Ascending aorta (tissue), 2 donors: ENCODE data around the gene ZNF408. TPM values are rescaled to one million over a fixed set of nuclear protein-coding genes. Genes with fewer than 3 reads are reported as not detected.
"Not testable (repeated sequence)": the region's sequence is repeated elsewhere in the genome, so short reads cannot be mapped to it uniquely, and the experiment has no call there.

Source experiments
- DNase-seq, 2 donors: peaks; one replicate each; pipeline ENCODE4 v3.0.0-alpha.2; 2019; ENCODE audit warnings: low spot score in 2 of 2
- H3K27ac ChIP-seq, 2 donors: fragments of 200-600 bp; sonication (generic); one replicate each; pipeline ENCODE4 v1.5.1; 2016 to 2017; ENCODE audit warnings: mild to moderate bottlenecking in 1 of 2
- H3K27me3 ChIP-seq: fragments of 200-600 bp; sonication (generic); one replicate; pipeline ENCODE4 v1.5.1; 2017
- H3K36me3 ChIP-seq, 2 donors: fragments of 200-600 bp; sonication (generic); one replicate each; pipeline ENCODE4 v1.5.1; 2016
- H3K4me1 ChIP-seq, 2 donors: fragments of 200-600 bp; sonication (generic); one replicate each; pipeline ENCODE4 v1.5.1; 2016 to 2017; ENCODE audit warnings: mild to moderate bottlenecking in 1 of 2
- H3K4me3 ChIP-seq, 2 donors: fragments of 200-600 bp; sonication (generic); one replicate each; pipeline ENCODE4 v1.5.1; 2016 to 2017; ENCODE audit warnings: mild to moderate bottlenecking in 1 of 2
- H3K9me3 ChIP-seq, 2 donors: fragments of 200-600 bp; sonication (generic); one replicate each; pipeline ENCODE4 v1.5.1; 2016
- intact Hi-C: fragments of 100-400 bp; cut with DNase I; formaldehyde crosslinking; loops from one replicate; pipeline ENCODE4 v1.15.1; 2023
- total RNA-seq: library from RNA; depleted of rRNA; stranded (reverse); fragments of >200 nt; gene quantifications from one replicate; pipeline ENCODE4 v1.1.0, GENCODE V29; 2016
- TF ChIP-seq, protein P1 (sequence below), 3 experiments: fragments of 200-600 bp in 2 of 3; fragments of 450-650 bp in 1 of 3; sonication (generic) in 2 of 3; IDR thresholded peaks; one replicate each; pipeline ENCODE4 v1.5.1; 2016 to 2019; ENCODE audit warnings: antibody characterized with exemption in 3 of 3, mild to moderate bottlenecking in 1 of 3, moderate library complexity in 1 of 3

The ZNF408 gene
- total RNA-seq, 1 donor from 2014 or later = 9.7 TPM

DNA sequence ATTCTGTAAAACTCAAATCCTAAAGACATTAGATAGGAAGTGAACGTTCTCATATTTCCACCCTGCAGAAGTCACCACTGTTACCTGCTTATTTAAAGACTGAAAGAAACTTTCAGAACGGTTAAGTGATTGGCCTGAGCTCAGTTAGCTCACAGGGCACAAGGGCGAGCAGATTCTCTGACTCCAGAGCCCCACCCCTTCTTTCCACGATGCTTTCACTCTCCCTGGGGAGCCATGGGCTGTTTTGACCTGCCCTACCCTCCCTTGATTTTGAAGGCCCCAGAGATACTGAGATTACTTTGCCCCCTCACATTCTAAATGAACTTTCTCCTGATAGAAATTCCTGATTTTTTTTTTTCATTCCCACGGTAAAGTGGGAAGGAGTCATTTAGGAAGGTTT is 34.3 kb upstream of the ZNF408 start:
- no peaks in the 10 kb centered on the region for H3K27me3 ChIP-seq
- peaks cover 53 to 92% of the 10 kb centered on the region in 2 donors for H3K36me3 ChIP-seq
- peaks cover 6 to 15% of the 10 kb centered on the region in 2 donors for H3K4me1 ChIP-seq
- intact Hi-C loops = no loop called here
- DNase-seq = no peak
- H3K9me3 ChIP-seq = no peaks in the 10 kb centered on the region
- H3K27ac ChIP-seq = peak overlapping the region; percentile 60 to 66
- TF ChIP-seq, protein P1, sequence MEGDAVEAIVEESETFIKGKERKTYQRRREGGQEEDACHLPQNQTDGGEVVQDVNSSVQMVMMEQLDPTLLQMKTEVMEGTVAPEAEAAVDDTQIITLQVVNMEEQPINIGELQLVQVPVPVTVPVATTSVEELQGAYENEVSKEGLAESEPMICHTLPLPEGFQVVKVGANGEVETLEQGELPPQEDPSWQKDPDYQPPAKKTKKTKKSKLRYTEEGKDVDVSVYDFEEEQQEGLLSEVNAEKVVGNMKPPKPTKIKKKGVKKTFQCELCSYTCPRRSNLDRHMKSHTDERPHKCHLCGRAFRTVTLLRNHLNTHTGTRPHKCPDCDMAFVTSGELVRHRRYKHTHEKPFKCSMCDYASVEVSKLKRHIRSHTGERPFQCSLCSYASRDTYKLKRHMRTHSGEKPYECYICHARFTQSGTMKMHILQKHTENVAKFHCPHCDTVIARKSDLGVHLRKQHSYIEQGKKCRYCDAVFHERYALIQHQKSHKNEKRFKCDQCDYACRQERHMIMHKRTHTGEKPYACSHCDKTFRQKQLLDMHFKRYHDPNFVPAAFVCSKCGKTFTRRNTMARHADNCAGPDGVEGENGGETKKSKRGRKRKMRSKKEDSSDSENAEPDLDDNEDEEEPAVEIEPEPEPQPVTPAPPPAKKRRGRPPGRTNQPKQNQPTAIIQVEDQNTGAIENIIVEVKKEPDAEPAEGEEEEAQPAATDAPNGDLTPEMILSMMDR (IDR thresholded peaks at IDR 0.05) = no peak
- H3K4me3 ChIP-seq = no peak overlapping the region

DNA sequence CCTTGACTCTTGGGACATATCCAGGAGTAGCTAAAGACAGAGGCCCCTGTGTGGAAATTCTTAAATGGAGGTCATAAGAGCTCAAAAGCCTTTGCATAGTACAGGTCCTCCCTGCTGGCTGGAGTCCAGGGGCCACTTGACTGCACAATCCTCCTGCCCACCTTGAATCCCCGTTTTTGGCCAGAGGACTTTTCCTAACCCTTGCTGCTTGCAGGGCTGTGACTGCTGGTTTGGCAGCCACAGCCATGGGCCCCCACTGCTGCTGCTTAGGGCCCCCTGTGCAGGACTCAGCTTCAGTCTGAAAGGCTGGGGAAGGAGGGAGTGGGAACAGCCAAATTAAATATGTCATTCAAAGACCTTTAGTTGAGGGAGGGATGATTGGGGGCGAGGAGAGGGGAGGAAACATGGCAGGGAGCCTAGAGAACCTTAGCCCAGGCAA is 33.8 kb upstream of the ZNF408 start:
- DNase-seq = no peak
- TF ChIP-seq, protein P1 (IDR thresholded peaks at IDR 0.05) = no peak
- H3K27ac ChIP-seq = peak overlapping the region; percentile 60 to 66
- intact Hi-C loops = no loop called here
- H3K9me3 ChIP-seq = no peaks in the 10 kb centered on the region
- peaks cover 6 to 15% of the 10 kb centered on the region in 2 donors for H3K4me1 ChIP-seq
- no peak overlapping the region for H3K4me3 ChIP-seq
- no peaks in the 10 kb centered on the region for H3K27me3 ChIP-seq
- H3K36me3 ChIP-seq = peaks cover 59 to 93% of the 10 kb centered on the region in 2 donors

DNA sequence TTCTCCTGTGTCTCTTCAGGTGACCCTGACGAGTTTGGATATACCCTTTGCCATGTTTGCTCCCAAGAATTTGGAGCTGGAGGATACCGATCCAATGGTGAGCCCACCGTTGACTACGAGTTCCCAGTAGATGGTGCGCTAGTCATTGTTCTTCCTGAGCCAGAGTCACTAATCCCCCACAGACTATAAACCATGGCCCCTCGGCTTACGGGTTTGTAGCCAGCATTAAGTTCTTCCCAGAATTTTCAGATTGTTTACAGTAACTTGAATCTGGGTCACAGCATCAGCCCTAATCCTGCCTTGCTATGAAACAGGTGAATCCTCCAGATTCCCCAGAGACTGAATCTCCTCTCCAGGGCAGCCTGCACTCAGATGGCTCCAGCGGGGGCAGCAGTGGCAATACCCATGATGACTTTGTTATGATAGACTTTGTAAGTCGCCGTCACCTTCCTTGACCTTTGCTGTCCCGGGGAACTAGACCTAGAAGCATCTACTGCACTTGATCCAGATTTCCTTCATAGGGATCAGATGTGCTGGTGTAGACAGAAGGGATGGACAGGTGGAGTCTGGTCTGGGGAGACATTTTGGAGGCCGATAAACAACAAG is 32.2 kb upstream of the ZNF408 start:
- no peak for DNase-seq
- Histone ChIP-seq H3K4me3 (no peak overlapping the region), H3K9me3 (no peaks in the 10 kb centered on the region), H3K27me3 (no peaks in the 10 kb centered on the region), H3K27ac (peak overlapping the region; percentile 60 to 66), H3K4me1 (peaks cover 6 to 15% of the 10 kb centered on the region in 2 donors), H3K36me3 (peaks cover 65 to 94% of the 10 kb centered on the region in 2 donors)
- intact Hi-C loops = no loop called here
- TF ChIP-seq, protein P1 (IDR thresholded peaks at IDR 0.05) = no peak

DNA sequence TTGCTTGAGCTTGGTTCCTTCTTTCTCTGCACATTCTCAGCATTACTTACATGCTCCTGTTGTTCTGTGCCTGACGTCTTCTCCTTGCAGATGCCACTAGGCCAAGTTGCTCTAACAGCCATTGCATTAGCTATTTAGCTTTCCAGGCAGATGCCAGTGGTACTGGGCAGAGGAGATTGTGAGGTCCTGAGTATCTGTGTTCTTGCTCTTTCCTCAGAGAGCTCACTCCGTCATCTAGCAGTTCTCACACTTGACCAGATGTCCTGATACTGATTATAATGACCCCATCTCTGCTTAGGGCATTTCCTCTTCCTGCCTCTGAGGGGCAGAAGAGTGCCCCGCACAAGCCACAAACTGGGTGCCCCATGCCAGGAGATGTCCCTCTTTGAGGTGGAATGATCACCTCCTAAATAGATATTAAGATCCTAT is 31.1 kb upstream of the ZNF408 start:
- DNase-seq = no peak
- intact Hi-C loops = no loop called here
- Histone ChIP-seq H3K27me3 (no peaks in the 10 kb centered on the region), H3K9me3 (no peaks in the 10 kb centered on the region), H3K4me3 (no peak overlapping the region), H3K27ac (no peak overlapping the region), H3K4me1 (peaks cover 6 to 16% of the 10 kb centered on the region in 2 donors), H3K36me3 (peaks cover 66 to 84% of the 10 kb centered on the region in 2 donors)
- TF ChIP-seq, protein P1 (IDR thresholded peaks at IDR 0.05) = peak in 1 of 3 experiments; percentile 25

DNA sequence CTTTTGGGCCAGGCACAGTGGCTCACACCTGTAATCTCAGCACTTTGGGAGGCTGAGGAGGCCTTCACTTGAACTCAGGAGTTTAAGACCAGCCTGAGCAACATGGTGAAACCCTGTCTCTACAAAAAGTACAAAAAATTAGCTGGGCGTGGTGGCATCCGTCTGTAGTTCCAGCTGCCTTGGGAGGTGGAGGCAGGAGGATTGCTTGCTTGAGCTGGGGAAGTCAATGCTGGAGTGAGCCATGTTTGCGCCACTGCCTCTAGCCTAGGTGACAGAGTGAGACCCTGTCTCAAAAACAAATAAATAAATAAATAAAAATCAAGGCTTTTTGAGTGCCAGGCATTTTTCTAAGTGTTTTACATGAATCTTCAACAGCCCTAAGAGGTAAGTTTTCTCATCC is 30.3 kb upstream of the ZNF408 start:
- H3K4me3 ChIP-seq, H3K9me3 ChIP-seq, intact Hi-C loops, H3K27ac ChIP-seq, DNase-seq, H3K27me3 ChIP-seq: not testable (repeated sequence)
- H3K4me1 ChIP-seq = peaks cover 10 to 24% of the 10 kb centered on the region in 2 donors
- H3K36me3 ChIP-seq = peaks cover 61 to 76% of the 10 kb centered on the region in 2 donors

DNA sequence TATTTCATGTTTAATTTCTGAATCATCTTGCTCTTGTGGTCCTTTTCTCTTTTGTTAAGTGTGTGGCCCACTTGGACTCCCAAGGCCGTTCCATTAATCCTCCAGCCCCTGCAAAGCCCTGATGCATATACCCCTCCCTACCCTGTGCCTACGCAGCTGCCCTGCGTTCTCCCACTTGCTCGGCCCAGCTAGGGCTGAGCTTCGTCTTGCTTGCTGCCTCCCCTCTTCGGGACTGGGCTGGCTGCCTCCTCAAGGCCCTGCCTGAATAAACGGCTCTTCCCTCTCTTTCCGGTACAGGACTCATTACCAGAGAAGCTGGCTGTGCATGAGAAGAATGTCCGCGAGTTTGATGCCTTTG is 28.9 kb upstream of the ZNF408 start:
- H3K27ac ChIP-seq = no peak overlapping the region
- no peak for DNase-seq
- intact Hi-C loops = no loop called here
- peaks cover 63 to 72% of the 10 kb centered on the region in 2 donors for H3K36me3 ChIP-seq
- no peaks in the 10 kb centered on the region for H3K27me3 ChIP-seq
- peaks cover 10 to 26% of the 10 kb centered on the region in 2 donors for H3K4me1 ChIP-seq
- H3K9me3 ChIP-seq = no peaks in the 10 kb centered on the region
- TF ChIP-seq, protein P1 (IDR thresholded peaks at IDR 0.05) = no peak
- H3K4me3 ChIP-seq = no peak overlapping the region
